Measurements from ENCODE around the gene TREM1.

Gene TREM1

DNA sequence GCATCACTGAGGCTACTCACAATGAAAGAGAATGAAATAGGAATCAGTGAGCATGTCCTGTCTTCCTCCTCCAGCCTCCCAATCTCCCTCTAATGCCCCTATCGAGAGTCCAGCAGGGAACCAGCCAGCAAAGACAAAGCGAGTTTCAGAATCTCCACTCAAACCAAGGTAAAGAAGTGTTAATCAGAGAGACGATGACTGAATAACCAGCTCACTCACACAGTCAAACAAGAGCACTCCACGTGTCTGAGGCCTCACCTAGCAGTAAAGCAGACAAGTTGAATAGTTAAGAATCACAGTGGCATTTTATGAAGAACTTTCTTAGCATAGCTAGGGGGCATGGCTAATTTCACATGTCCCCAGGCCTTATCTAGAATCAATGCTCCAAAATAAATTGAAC is 3.3 kb upstream of the TREM1 start:
- POLR2A ChIA-PET, result no interaction called here
- TF ChIP-seq HDGF (IDR thresholded peaks at IDR 0.05; ENCODE audit: borderline replicate concordance) (no peak), NFRKB (IDR thresholded peaks at IDR 0.05) (no peak), SUZ12 (IDR thresholded peaks at IDR 0.05) (no peak), ZNF384 (IDR thresholded peaks at IDR 0.05) (no peak), BHLHE40 (IDR thresholded peaks at IDR 0.05; ENCODE audit: borderline replicate concordance) (no peak)
- TF ChIP-seq, protein P1, sequence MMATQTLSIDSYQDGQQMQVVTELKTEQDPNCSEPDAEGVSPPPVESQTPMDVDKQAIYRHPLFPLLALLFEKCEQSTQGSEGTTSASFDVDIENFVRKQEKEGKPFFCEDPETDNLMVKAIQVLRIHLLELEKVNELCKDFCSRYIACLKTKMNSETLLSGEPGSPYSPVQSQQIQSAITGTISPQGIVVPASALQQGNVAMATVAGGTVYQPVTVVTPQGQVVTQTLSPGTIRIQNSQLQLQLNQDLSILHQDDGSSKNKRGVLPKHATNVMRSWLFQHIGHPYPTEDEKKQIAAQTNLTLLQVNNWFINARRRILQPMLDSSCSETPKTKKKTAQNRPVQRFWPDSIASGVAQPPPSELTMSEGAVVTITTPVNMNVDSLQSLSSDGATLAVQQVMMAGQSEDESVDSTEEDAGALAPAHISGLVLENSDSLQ (IDR thresholded peaks at IDR 0.05), result no peak
- CTCF ChIA-PET, result no interaction called here

GRCh38 chr6:41288754-41289129 is 2.3 kb upstream of the TREM1 start:
- TF ChIP-seq BHLHE40 (IDR thresholded peaks at IDR 0.05; ENCODE audit: borderline replicate concordance), result no peak
- TF ChIP-seq ELF4 (IDR thresholded peaks at IDR 0.05), result no peak
- no peak for TF ChIP-seq TARDBP (IDR thresholded peaks at IDR 0.05)
- no peak for TF ChIP-seq SUZ12 (IDR thresholded peaks at IDR 0.05)
- TF ChIP-seq CTBP1 (IDR thresholded peaks at IDR 0.05; ENCODE audit: borderline replicate concordance), result no peak
- TF ChIP-seq ARNT (IDR thresholded peaks at IDR 0.05), result no peak
- TF ChIP-seq ZNF384 (IDR thresholded peaks at IDR 0.05), result no peak
- TF ChIP-seq, protein P1 (IDR thresholded peaks at IDR 0.05), result no peak
- ChIA-PET POLR2A (no interaction called here), CTCF (interaction anchor here (0.8 kb wide), 1 partner anchor 10 kb away, joined by 3 read pairs; no protein-coding TSS in a partner anchor)
- DNase-seq (ENCODE audit: extremely low spot score), result no peak

More for the DNA sequence above, 3.3 kb upstream of the TREM1 start:
- DNase-seq (ENCODE audit: extremely low spot score), result no peak

GRCh38 chr6:41288030-41288753 is 1.7 kb upstream of the TREM1 start:
- TF ChIP-seq ARNT (IDR thresholded peaks at IDR 0.05), result no peak
- no peak for TF ChIP-seq ZNF384 (IDR thresholded peaks at IDR 0.05)
- no peak for TF ChIP-seq FOXK2 (IDR thresholded peaks at IDR 0.05)
- TF ChIP-seq CTBP1 (IDR thresholded peaks at IDR 0.05; ENCODE audit: borderline replicate concordance), result no peak
- TF ChIP-seq BHLHE40 (IDR thresholded peaks at IDR 0.05; ENCODE audit: borderline replicate concordance), result no peak
- no peak for TF ChIP-seq SP1 (IDR thresholded peaks at IDR 0.05)
- no peak for TF ChIP-seq L3MBTL2 (conservative IDR thresholded peaks at IDR 0.05)
- TF ChIP-seq NFRKB (IDR thresholded peaks at IDR 0.05), result no peak
- TF ChIP-seq FOXA1 (IDR thresholded peaks at IDR 0.05), result no peak
- TF ChIP-seq HDGF (IDR thresholded peaks at IDR 0.05; ENCODE audit: borderline replicate concordance), result no peak
- TF ChIP-seq SUZ12 (IDR thresholded peaks at IDR 0.05), result no peak
- TF ChIP-seq FOXM1 (IDR thresholded peaks at IDR 0.05; ENCODE audit: borderline replicate concordance), result no peak
- TF ChIP-seq LEF1 (IDR thresholded peaks at IDR 0.05; ENCODE audit: borderline replicate concordance), result no peak
- no peak for TF ChIP-seq ELF4 (IDR thresholded peaks at IDR 0.05)
- TF ChIP-seq, protein P1 (IDR thresholded peaks at IDR 0.05), result no peak
- TF ChIP-seq TARDBP (IDR thresholded peaks at IDR 0.05), result no peak
- ChIA-PET POLR2A (no interaction called here), CTCF (interaction anchor here (0.6 kb wide), 1 partner anchor 478 kb away, joined by 3 read pairs; no protein-coding TSS in a partner anchor)
- no peak for DNase-seq (ENCODE audit: extremely low spot score)

DNA sequence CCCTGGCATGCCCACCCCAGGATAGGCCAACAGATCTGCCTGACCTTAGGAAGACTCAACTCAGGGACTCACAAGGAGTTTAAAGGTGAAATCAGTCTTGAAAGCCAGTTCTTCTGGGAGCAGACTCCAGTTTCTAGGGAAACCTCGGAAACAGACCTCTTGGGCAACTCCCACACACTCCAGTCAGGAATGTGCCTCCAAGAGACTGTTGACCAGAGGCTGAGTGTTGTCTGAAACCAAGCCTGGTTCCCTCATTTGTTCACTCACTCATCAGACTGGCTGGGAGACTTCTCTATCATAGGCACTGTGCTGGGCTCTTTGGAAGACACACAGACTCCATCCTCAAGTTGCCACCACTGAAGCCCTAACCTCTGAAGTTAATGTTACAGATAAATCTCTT is 1.8 kb downstream of the TREM1 start:
- DNase-seq (ENCODE audit: extremely low spot score), result no peak
- ChIA-PET CTCF (no interaction called here), POLR2A (no interaction called here)
- no peak for TF ChIP-seq HDGF (IDR thresholded peaks at IDR 0.05; ENCODE audit: borderline replicate concordance)
- TF ChIP-seq, protein P1 (IDR thresholded peaks at IDR 0.05), result no peak
- no peak for TF ChIP-seq ARNT (IDR thresholded peaks at IDR 0.05)

GRCh38 chr6:41283600-41283999 is 2.9 kb downstream of the TREM1 start:
- no peak for TF ChIP-seq FOXK2 (IDR thresholded peaks at IDR 0.05)
- no peak for TF ChIP-seq NFRKB (IDR thresholded peaks at IDR 0.05)
- no peak for TF ChIP-seq LEF1 (IDR thresholded peaks at IDR 0.05; ENCODE audit: borderline replicate concordance)
- TF ChIP-seq SUZ12 (IDR thresholded peaks at IDR 0.05), result no peak
- TF ChIP-seq, protein P1 (IDR thresholded peaks at IDR 0.05), result no peak
- no peak for TF ChIP-seq SP1 (IDR thresholded peaks at IDR 0.05)
- TF ChIP-seq HDGF (IDR thresholded peaks at IDR 0.05; ENCODE audit: borderline replicate concordance), result no peak
- no peak for TF ChIP-seq FOXM1 (IDR thresholded peaks at IDR 0.05; ENCODE audit: borderline replicate concordance)
- no peak for TF ChIP-seq FOXA1 (IDR thresholded peaks at IDR 0.05)
- TF ChIP-seq ZNF384 (IDR thresholded peaks at IDR 0.05), result no peak
- TF ChIP-seq L3MBTL2 (conservative IDR thresholded peaks at IDR 0.05), result no peak
- TF ChIP-seq TARDBP (IDR thresholded peaks at IDR 0.05), result no peak
- no peak for TF ChIP-seq CTBP1 (IDR thresholded peaks at IDR 0.05; ENCODE audit: borderline replicate concordance)
- TF ChIP-seq ARNT (IDR thresholded peaks at IDR 0.05), result no peak
- no peak for TF ChIP-seq BHLHE40 (IDR thresholded peaks at IDR 0.05; ENCODE audit: borderline replicate concordance)
- TF ChIP-seq ELF4 (IDR thresholded peaks at IDR 0.05), result no peak
- no peak for DNase-seq (ENCODE audit: extremely low spot score)
- POLR2A ChIA-PET, result no interaction called here
- CTCF ChIA-PET, result no interaction called here
